HG03064 (cell line): ENCODE results near the gene ODAPH.
"Not testable (repeated sequence)": the region's sequence is repeated elsewhere in the genome, so short reads cannot be mapped to it uniquely, and the experiment has no call there.

Experiments used
- ATAC-seq: cut with Tn5 transposase; IDR thresholded peaks from one replicate; pipeline ENCODE4 v1.9.1; 2021; ENCODE audit warnings: low read depth; ENCODE audit not compliant: unreplicated experiment

The ODAPH gene

DNA sequence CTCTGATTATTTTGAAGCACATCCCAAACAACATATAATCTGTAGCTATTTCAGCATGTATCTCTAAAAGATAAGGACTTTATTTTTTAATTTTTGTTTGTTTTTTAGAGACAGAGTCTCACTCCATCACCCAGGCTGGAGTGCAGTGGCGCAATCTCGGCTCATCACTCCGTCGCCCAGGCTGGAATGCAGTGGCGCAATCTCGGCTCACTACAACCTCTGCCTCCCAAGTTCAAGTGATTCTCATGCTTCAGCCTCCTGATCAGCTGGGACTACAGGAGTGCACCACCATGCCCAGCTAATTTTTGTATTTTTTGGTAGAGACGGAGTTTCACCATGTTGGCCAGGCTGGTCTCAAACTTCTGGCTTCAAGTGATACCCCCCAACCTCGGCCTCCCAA, 11.6 kb upstream of the ODAPH start:
- ATAC-seq = not testable (repeated sequence)

DNA sequence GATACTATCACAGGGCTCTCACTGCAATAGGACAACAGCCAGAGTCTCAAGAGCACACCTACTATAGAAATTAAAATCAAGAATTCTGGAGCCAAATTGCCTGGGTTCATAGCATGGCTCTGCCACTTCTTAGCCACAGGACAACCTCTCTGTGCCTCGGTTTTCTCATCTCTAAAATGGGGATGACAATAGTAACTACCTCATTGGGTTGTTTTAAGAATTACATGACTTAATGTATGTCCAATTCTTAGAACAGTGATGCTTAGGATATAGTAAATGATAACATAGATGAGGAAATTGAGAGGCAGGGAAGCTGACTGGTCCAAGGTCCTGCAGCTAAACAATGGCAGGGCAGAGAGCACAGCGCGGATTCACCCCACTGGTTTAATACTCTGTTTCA, 11.0 kb upstream of the ODAPH start:
- no peak for ATAC-seq

DNA sequence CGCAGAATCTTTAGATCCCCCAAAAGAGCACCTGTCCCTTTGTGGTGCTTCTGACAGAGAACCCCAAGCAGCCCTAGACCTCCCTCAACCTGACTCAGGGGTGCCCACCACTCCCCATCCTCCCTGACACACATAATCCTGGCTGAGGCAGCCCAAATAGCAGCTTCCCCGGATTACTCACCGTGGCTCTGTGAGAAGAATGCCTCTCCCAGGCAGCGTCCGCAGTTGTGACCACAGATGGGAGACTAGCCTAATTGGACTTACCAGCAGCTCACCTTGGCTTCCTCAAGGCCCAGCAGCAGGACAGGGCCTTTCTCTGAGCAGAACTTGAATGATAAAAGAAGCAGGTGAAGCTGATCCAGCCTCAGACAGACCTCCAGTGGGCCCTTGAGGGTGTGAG, 10.3 kb upstream of the ODAPH start:
- no peak for ATAC-seq

DNA sequence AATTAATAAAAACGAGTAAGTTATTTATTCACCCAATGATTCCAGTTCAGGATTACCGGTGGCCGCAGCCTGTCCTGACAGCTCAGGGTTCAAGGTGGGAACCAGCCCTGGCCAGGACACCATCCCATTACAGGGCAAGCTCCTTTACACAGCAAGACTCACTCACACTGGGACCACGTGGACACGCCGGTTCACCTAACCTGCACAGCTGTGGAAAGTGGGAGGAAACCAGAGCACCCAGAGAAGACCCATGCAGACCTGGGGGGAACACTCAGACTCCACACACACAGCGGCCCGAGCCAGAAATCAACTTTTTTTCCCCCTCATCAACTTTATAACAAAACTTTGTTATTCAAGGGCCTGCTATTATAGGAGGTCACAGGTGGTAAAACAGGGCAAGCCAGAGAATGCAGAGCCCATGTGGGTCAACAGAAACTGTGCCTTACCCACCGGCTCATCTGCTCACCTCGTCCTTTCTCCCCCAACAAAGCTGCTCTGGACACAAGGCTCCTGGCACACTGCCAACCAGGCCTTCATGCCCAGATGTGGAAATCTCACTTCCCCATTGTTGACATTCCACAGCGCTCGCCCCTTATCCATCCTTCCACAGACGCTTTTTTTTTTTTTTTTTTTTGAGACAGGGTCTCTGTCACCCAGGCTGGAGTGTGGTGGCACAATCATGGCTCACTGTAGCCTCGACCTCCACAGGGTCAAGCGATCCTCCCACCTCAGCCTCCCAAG, 8.0 kb upstream of the ODAPH start:
- ATAC-seq = no peak

DNA sequence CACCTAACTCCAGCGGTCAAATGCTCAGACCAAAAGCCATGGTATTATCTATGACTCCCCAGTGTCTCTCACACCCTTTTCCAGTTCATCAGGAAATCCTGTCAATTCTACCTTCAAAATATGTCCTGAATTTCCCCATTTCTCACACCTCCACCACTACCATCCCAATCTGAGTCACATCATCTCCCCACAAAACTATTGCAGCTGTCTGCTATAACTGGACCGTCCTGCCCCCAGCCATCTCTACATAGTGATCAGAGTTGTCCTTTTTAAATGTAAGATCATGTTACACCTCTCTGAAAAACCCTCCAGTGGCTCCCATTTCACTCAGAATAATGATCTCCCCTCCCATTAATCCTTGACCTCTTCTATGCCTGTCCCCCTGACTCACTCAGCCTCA, 6.8 kb upstream of the ODAPH start:
- no peak for ATAC-seq

DNA sequence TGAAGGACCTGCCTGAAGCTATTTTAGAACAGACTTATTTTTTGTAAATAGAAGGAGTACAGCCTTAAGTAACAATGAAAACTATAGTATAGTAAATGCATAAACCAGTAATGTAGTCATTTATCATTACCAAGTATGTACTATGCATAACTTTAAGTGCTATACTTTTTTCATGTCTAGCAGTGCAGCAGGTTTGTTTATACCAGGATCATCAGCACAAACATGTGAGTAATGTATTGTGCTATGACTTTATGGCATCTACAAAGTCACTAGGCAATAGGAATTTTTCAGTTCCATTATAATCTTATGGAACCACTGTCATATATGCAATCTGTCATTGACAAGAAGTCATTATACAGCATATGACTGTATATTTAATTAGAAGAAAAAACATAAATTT, 3.4 kb upstream of the ODAPH start:
- ATAC-seq = no peak

DNA sequence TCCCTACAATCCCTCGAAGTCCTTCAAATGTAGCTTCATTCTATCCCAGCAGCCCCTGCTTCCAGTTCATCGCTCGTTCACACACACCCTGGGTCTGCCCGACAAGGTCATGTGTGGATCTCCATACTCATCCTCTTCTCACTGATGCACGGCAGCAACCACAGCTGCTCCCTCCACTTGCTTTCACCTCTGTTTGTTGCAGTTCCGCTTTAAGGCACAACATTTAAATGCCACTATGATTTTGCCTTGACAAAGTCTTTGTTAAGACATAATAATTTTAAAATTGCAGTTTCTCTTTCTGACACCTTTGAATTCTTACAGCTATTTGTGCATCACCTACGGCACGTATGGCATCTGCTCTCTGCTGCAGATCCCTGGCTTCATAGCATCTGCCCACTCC, 1.8 kb downstream of the ODAPH start:
- no peak for ATAC-seq

DNA sequence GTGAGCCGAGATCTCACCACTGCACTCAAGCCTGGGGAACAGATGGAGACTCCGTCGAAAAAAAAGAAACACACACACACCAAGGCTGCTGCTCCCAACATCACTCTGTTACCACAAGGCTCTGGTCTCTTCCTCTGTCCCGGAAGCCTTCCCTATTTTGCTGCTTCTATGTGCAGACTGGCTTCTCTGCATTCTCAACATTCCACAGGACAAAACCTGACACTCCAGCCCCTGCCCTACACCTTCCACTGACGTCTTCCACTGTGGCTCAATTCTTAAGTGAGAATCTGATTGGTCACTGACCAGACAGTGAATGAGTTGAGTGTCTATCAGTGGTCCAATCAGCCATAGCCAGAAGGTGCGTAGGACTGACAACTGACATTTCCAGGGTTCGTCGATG, 5.9 kb downstream of the ODAPH start:
- ATAC-seq = no peak

DNA sequence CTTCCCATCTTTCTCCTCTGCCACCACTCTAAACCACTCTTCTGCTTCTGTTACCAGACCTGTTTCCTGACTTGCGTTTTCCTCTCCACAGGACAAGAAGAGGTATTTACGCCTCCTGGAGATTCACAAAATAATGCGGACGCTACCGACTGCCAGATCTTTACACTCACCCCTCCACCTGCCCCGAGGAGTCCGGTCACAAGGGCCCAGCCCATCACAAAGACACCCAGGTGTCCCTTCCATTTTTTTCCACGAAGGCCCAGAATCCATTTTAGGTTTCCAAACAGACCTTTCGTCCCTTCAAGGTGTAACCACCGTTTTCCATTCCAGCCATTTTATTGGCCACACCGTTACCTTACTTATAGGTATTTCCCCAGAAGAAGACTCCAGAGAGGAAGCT, 8.2 kb downstream of the ODAPH start:
- ATAC-seq = no peak

DNA sequence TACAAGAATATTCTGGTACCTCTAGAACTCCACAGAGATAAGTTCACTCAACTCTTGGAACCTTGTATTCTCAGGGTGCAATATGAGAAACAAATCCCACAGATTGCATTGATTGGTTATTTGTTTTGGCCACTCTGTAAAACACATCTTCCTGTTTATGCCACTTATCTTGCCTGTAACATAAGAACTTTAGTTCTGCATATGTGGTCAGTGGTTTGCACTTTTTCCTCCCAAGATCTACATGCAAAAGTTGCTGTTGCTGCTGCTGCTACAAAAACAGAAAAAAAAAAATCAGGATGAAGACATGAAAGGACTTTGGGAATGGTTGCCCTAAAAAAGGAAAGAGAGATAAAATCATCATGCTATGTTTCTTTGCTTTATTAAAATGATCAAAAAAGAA, 9.6 kb downstream of the ODAPH start:
- no peak for ATAC-seq

DNA sequence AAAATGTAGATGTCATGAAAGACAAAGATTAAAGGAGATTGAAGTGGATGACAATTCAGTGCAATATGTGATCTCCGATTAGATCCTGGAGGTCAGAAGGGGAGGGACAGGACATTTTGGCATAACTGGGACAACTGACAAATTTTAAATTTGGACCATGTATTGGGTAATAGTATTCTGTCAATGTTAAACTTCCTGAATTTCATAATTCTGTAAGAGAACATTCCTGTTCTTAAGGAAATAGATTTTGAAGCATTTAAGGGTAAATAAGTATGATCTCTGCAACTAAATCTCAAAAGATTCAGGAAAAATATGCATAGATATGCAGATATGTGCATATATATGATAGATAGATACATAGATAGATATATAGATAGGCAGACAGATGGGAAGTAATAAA, 11.0 kb downstream of the ODAPH start:
- ATAC-seq = no peak

DNA sequence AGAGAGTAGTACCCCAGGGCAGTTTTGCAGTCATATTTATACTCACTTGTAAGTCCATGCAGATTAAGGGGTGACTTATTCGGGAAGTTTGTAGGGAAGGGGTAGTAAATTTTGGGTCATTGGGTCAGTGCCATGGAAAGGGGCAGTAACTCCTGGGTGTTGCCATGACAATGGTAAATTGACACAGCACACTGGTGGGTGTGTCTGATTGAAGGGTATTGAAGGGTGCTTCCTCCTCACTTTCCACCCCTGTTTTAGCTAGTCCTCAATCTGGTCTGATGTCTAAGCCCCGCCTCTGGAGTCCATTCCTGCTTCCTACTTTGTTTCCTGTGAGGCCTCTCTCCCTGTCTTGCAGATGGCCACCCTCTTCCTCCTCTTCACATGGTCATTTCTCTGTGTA, 11.9 kb downstream of the ODAPH start:
- no peak for ATAC-seq

DNA sequence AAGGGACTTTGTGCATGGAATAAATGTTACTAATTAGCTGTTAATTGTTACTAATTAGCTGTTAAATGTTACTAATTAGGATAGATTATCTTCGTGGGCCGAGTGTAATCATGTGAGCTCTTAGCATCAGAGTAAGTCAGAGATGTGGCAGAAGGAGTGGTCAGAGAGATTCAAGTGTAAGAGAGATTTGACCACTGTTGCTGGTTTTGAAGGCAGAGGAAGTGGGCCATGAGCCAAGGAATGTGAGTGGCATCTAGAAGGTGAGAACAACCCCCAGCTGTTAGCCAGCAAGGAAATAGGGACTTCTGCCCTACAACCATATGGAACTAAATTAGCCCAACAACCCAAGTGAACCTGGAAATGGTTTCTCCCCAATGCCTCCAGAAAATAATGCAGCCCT, 28.2 kb downstream of the ODAPH start:
- no peak for ATAC-seq

DNA sequence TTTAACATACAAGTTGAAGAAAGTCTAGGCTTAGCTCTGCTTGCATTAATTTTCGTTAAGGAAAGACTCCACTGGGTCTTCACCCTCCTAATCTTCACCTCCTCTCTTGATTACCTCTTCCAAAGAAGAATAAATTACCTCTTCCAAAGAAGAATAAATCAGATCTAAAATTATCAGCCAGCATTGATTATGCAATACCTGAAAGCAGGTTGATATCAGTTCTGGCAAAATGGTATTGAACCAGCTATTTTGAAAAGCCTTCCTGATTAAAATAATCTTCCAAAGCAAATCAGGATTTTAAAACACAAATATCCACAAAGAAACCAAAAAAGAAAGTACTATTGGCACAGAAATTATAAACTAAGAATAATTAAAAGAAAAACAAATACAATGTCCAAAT, 37.5 kb downstream of the ODAPH start:
- ATAC-seq = no peak

DNA sequence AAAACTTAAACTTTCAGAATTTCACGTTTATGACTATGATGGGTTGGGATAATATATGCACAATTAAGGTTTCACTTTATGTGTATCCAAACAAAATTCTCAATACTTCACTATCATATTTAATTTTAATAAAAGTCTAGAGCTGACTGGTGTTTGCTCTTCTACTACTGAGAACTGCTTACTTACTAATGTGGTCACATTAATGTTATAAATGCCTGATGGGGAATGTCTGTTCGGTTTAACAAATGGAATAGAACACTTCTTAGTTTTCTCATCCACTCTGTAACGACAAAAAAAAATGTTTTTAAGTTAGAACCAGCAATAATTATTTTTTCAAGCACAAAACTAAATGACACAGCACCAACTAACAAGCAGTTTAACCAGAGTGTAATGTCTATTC, 40.2 kb downstream of the ODAPH start:
- no peak for ATAC-seq

DNA sequence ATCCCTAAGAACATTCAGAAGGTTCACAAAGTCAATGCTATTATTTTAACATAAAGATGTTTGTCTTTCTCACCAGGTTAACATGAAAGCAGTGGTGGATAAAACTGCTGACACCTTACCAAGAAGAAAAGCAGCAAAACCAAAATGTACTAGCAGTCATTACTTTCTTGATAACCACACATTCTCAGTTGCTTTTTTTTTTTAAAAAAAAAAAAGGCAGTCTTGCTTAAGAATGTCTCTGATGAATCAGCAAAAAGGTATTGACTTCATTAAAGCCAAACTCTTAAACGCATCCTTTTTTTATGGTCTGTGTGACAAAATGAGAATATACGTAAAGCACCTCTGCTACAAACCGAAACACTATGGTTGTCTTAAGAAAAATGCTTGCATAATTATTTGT, 42.5 kb downstream of the ODAPH start:
- ATAC-seq = no peak

DNA sequence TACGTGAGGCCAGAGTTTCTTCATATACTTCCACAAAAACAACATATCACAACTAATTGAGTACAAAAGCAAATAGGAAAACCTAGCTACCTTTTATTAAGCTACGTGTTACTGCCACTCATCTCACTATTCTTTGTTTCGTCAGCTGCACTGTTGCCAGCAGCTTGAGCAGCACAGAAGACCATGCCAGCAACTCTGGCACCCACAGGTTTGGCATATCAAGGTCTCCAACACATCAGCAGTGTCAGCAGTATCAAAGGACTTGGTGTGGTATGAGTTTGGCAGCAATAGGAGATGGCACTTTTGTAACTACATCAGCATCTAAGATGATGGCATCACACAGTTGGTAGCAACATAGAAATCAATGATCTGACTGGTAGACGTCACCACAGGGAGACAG, 43.8 kb downstream of the ODAPH start:
- no peak for ATAC-seq

DNA sequence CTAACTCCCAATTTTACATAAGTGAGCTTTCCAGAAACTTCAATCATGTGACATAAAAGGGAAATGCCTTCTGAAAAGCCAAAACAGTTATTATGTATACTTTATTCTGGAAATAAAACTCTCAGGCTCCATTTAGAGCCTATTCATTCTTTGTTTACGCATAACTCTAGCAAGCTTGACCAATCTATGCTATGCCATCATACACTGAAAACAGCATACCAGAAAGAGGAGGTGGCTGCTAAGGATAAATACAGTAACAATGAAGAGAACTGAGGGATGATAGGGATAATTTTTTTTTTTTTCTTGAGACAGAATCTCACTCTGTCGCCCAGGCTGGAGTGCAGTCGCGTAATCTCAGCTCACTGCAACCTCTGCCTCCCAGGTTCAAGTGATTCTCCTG, 50.1 kb downstream of the ODAPH start:
- no peak for ATAC-seq

DNA sequence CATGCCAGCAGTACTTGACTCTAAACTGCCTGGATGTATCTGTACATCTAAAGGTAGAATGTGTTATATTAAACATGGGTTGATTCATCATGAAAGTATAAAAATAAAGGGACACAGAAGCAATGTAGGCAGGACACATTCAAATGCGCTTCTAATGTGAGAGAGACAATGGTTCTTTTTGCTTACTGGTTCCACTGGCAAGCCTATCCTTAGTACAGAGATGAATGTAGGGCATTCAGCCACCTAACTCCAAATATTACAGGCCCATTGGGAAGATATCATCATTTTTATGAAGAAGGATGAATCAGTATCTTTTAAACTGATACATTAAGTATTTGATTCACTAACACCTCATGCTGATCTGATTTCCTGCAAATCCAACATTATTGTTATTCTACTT, 56.4 kb downstream of the ODAPH start:
- no peak for ATAC-seq
